HepG2 (cell line): Measurements from ENCODE around the gene TMEM217. TPM values are rescaled to one million over a fixed set of nuclear protein-coding genes. Genes with fewer than 3 reads are reported as not detected.

Experiments
- GATAD1 ChIP-seq: IDR thresholded peaks from 2 replicates; pipeline ENCODE4 v1.6.1; 2016; ENCODE audit warnings: missing genetic modification reagents, missing compliant biosample characterization
- HMG20A ChIP-seq: IDR thresholded peaks from 2 replicates; pipeline ENCODE4 v1.6.1; 2016; ENCODE audit warnings: borderline replicate concordance
- PITX1 ChIP-seq: sonication (generic); formaldehyde crosslinking; IDR thresholded peaks from 2 replicates; pipeline ENCODE4 v1.5.1; 2020; ENCODE audit warnings: mild to moderate bottlenecking, missing genetic modification reagents
- SMARCC2 ChIP-seq: fragments of 450-650 bp; IDR thresholded peaks from 2 replicates; pipeline ENCODE4 v1.6.1; 2017; ENCODE audit warnings: antibody characterized with exemption, mild to moderate bottlenecking
- SRF ChIP-seq: IDR thresholded peaks from 2 replicates; pipeline ENCODE4 v1.6.1; 2011; ENCODE audit warnings: mild to moderate bottlenecking, low read depth, low read length, moderate library complexity
- ZBTB8A ChIP-seq: sonication (generic); formaldehyde crosslinking; IDR thresholded peaks from 2 replicates; pipeline ENCODE4 v1.4.0; 2020; ENCODE audit warnings: mild to moderate bottlenecking, low read depth, missing genetic modification reagents, borderline replicate concordance
- ZNF501 ChIP-seq: sonication (generic); formaldehyde crosslinking; IDR thresholded peaks from 2 replicates; pipeline ENCODE4 v1.5.1; 2020; ENCODE audit warnings: mild to moderate bottlenecking, moderate library complexity, missing genetic modification reagents
- ZNF800 ChIP-seq: sonication (generic); formaldehyde crosslinking; IDR thresholded peaks from 2 replicates; pipeline ENCODE4 v1.4.0; 2020; ENCODE audit warnings: missing genetic modification reagents
- polyA plus RNA-seq, 8 experiments: library from polyadenylated mRNA; depleted of rRNA in 3 of 8; stranded (reverse) in 7 of 8; unstranded in 1 of 8; fragments of >200 nt; fragmentation: Illumina TruSeq in 4 of 8; extraction: Trizol in 4 of 8; gene quantifications; 2 replicates each; pipeline versions ENCODE4 v1.2.1 to v1.2.3, GENCODE V29; 2011 to 2016; ENCODE audit warnings: low read depth in 4 of 8, missing spikeins in 1 of 8, mixed read lengths in 1 of 8; ENCODE audit not compliant: insufficient read depth in 1 of 8
- total RNA-seq, 5 experiments: library from RNA; depleted of rRNA; stranded (reverse); fragments of >200 nt; fragmentation: Illumina TruSeq; extraction: Trizol; gene quantifications; 2 replicates each; pipeline ENCODE4 v1.2.3, GENCODE V29; 2016; ENCODE audit warnings: low read depth in 1 of 5
- TF ChIP-seq, protein P1 (sequence below), 2 experiments: fragments of 450-650 bp in 1 of 2; sonication (generic) in 1 of 2; formaldehyde crosslinking; IDR thresholded peaks; 2 replicates each; pipeline versions ENCODE4 v1.5.0 to v1.8.0; 2020 to 2022; ENCODE audit warnings: mild to moderate bottlenecking in 1 of 2, missing genetic modification reagents in 1 of 2
- TF ChIP-seq, protein P2 (sequence below): sonication (generic); formaldehyde crosslinking; IDR thresholded peaks from 2 replicates; pipeline ENCODE4 v1.9.0; 2021; ENCODE audit warnings: mild to moderate bottlenecking, missing genetic modification reagents
- TF ChIP-seq, protein P3 (sequence below): sonication (generic); formaldehyde crosslinking; IDR thresholded peaks from 2 replicates; pipeline ENCODE4 v1.4.0; 2020; ENCODE audit warnings: missing genetic modification reagents, borderline replicate concordance
- TF ChIP-seq, protein P4 (sequence below): IDR thresholded peaks from 2 replicates; pipeline ENCODE4 v1.6.1; 2016; ENCODE audit warnings: mild to moderate bottlenecking

The TMEM217 gene
- total and polyA plus RNA-seq, 2 of the 13 experiments (the other 11 are each of a cell fraction or from before 2014, with no cell fraction given), result 2.3 to 3.4 TPM

GRCh38 chr6:37204014-37204751, 53.8 kb downstream of the TMEM217 start (continued):
- TF ChIP-seq ZBTB8A (CRISPR knock-in tag) (no peak), SMARCC2 (0 out of 2 replicates have a peak, but pooled peaks have one; percentile 40), ZNF501 (CRISPR knock-in tag) (0 out of 2 replicates have a peak, but pooled peaks have one; percentile 30), GATAD1 (no peak), HMG20A (CRISPR knock-in tag) (peak; percentile 59; the same call in 1 of the 2 replicates), SRF (no peak), PITX1 (peak; percentile 70; the same call in 1 of the 2 replicates), ZNF800 (CRISPR knock-in tag) (no peak)
- TF ChIP-seq, protein P1, sequence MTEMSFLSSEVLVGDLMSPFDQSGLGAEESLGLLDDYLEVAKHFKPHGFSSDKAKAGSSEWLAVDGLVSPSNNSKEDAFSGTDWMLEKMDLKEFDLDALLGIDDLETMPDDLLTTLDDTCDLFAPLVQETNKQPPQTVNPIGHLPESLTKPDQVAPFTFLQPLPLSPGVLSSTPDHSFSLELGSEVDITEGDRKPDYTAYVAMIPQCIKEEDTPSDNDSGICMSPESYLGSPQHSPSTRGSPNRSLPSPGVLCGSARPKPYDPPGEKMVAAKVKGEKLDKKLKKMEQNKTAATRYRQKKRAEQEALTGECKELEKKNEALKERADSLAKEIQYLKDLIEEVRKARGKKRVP (CRISPR knock-in tag; IDR thresholded peaks at IDR 0.05), result 0 out of 4 replicates have a peak, but pooled peaks of 1 of the 2 experiments have one; percentile 19
- TF ChIP-seq, protein P2, sequence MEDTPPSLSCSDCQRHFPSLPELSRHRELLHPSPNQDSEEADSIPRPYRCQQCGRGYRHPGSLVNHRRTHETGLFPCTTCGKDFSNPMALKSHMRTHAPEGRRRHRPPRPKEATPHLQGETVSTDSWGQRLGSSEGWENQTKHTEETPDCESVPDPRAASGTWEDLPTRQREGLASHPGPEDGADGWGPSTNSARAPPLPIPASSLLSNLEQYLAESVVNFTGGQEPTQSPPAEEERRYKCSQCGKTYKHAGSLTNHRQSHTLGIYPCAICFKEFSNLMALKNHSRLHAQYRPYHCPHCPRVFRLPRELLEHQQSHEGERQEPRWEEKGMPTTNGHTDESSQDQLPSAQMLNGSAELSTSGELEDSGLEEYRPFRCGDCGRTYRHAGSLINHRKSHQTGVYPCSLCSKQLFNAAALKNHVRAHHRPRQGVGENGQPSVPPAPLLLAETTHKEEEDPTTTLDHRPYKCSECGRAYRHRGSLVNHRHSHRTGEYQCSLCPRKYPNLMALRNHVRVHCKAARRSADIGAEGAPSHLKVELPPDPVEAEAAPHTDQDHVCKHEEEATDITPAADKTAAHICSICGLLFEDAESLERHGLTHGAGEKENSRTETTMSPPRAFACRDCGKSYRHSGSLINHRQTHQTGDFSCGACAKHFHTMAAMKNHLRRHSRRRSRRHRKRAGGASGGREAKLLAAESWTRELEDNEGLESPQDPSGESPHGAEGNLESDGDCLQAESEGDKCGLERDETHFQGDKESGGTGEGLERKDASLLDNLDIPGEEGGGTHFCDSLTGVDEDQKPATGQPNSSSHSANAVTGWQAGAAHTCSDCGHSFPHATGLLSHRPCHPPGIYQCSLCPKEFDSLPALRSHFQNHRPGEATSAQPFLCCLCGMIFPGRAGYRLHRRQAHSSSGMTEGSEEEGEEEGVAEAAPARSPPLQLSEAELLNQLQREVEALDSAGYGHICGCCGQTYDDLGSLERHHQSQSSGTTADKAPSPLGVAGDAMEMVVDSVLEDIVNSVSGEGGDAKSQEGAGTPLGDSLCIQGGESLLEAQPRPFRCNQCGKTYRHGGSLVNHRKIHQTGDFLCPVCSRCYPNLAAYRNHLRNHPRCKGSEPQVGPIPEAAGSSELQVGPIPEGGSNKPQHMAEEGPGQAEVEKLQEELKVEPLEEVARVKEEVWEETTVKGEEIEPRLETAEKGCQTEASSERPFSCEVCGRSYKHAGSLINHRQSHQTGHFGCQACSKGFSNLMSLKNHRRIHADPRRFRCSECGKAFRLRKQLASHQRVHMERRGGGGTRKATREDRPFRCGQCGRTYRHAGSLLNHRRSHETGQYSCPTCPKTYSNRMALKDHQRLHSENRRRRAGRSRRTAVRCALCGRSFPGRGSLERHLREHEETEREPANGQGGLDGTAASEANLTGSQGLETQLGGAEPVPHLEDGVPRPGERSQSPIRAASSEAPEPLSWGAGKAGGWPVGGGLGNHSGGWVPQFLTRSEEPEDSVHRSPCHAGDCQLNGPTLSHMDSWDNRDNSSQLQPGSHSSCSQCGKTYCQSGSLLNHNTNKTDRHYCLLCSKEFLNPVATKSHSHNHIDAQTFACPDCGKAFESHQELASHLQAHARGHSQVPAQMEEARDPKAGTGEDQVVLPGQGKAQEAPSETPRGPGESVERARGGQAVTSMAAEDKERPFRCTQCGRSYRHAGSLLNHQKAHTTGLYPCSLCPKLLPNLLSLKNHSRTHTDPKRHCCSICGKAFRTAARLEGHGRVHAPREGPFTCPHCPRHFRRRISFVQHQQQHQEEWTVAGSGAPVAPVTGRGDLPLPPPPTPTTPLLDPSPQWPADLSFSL (CRISPR knock-in tag), result peak; percentile 96
- TF ChIP-seq, protein P3, sequence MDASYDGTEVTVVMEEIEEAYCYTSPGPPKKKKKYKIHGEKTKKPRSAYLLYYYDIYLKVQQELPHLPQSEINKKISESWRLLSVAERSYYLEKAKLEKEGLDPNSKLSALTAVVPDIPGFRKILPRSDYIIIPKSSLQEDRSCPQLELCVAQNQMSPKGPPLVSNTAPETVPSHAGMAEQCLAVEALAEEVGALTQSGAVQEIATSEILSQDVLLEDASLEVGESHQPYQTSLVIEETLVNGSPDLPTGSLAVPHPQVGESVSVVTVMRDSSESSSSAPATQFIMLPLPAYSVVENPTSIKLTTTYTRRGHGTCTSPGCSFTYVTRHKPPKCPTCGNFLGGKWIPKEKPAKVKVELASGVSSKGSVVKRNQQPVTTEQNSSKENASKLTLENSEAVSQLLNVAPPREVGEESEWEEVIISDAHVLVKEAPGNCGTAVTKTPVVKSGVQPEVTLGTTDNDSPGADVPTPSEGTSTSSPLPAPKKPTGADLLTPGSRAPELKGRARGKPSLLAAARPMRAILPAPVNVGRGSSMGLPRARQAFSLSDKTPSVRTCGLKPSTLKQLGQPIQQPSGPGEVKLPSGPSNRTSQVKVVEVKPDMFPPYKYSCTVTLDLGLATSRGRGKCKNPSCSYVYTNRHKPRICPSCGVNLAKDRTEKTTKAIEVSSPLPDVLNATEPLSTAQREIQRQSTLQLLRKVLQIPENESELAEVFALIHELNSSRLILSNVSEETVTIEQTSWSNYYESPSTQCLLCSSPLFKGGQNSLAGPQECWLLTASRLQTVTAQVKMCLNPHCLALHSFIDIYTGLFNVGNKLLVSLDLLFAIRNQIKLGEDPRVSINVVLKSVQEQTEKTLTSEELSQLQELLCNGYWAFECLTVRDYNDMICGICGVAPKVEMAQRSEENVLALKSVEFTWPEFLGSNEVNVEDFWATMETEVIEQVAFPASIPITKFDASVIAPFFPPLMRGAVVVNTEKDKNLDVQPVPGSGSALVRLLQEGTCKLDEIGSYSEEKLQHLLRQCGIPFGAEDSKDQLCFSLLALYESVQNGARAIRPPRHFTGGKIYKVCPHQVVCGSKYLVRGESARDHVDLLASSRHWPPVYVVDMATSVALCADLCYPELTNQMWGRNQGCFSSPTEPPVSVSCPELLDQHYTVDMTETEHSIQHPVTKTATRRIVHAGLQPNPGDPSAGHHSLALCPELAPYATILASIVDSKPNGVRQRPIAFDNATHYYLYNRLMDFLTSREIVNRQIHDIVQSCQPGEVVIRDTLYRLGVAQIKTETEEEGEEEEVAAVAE, result no peak
- TF ChIP-seq, protein P4, sequence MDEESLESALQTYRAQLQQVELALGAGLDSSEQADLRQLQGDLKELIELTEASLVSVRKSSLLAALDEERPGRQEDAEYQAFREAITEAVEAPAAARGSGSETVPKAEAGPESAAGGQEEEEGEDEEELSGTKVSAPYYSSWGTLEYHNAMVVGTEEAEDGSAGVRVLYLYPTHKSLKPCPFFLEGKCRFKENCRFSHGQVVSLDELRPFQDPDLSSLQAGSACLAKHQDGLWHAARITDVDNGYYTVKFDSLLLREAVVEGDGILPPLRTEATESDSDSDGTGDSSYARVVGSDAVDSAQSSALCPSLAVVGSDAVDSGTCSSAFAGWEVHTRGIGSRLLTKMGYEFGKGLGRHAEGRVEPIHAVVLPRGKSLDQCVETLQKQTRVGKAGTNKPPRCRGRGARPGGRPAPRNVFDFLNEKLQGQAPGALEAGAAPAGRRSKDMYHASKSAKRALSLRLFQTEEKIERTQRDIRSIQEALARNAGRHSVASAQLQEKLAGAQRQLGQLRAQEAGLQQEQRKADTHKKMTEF, result 0 out of 2 replicates have a peak, but pooled peaks have one; percentile 25
